ENCODE data around the gene CLINT1. TPM values are rescaled to one million over a fixed set of nuclear protein-coding genes. Genes with fewer than 3 reads are reported as not detected.

CLINT1 gene
- polyA plus RNA-seq, 2 of the 4 experiments (the other 2 are of a cell fraction): 89.7 to 185 TPM

GRCh38 chr5:157908459-157908858, 49.5 kb upstream of the CLINT1 start:
- ChIA-PET POLR2A (no interaction called here), CTCF (interaction anchor here (1.0 to 3.1 kb wide), 4 partner anchors 9 to 53 kb away, joined by 3 to 10 read pairs (median 4); no protein-coding TSS in a partner anchor)
- 89% methylated on average over 1 of the region's 1 CpG for WGBS (ENCODE audit: missing lambda C conversion rate)
- ATAC-seq (no peak), FAIRE-seq (no peak), DNase-seq (ENCODE audit: low read depth in 1 of 2, low spot score in 1 of 2) (no peak)
- H3K9me3 ChIP-seq: no peaks in the 10 kb centered on the region
- H3K4me1 ChIP-seq: no peaks in the 10 kb centered on the region
- H3K4me2 ChIP-seq: no peak overlapping the region
- TF ChIP-seq HEYL (CRISPR knock-in tag; IDR thresholded peaks at IDR 0.05) (no peak), RNF2 (IDR thresholded peaks at IDR 0.05; ENCODE audit: borderline replicate concordance, low read depth) (no peak), RFX5 (IDR thresholded peaks at IDR 0.05) (no peak), BCL3 (IDR thresholded peaks at IDR 0.05) (no peak), MYC (IDR thresholded peaks at IDR 0.05; ENCODE audit: borderline replicate concordance, low read length) (no peak), CHD2 (IDR thresholded peaks at IDR 0.05; ENCODE audit: low read length, partially characterized antibody) (no peak), KDM1A (IDR thresholded peaks at IDR 0.05; ENCODE audit: low read depth) (no peak), RARB (CRISPR knock-in tag; IDR thresholded peaks at IDR 0.05) (no peak), CHD4 (IDR thresholded peaks at IDR 0.05; ENCODE audit: borderline replicate concordance) (no peak), ZNF302 (CRISPR knock-in tag; IDR thresholded peaks at IDR 0.05) (no peak), ZFP36 (IDR thresholded peaks at IDR 0.05; ENCODE audit: borderline replicate concordance, partially characterized antibody) (no peak), RCOR1 (IDR thresholded peaks at IDR 0.05; ENCODE audit: low read depth, low read length) (no peak), BHLHE40 (IDR thresholded peaks at IDR 0.05; ENCODE audit: low read depth, low read length) (no peak), CBX8 (IDR thresholded peaks at IDR 0.05) (no peak), HES2 (IDR thresholded peaks at IDR 0.05) (no peak), POLR2AphosphoS2 (conservative IDR thresholded peaks at IDR 0.05; ENCODE audit: low read length) (no peak)
- no peak overlapping the region for H3K4me3 ChIP-seq
- H3K27ac ChIP-seq: no peak overlapping the region

GRCh38 chr5:157907479-157907878, 48.5 kb upstream of the CLINT1 start:
- POLR2A ChIA-PET: no interaction called here
- H3K27ac ChIP-seq: no peak overlapping the region
- H3K4me1 ChIP-seq: no peaks in the 10 kb centered on the region
- H3K4me2 ChIP-seq: no peak overlapping the region
- ATAC-seq (no peak), FAIRE-seq (no peak), DNase-seq (ENCODE audit: low read depth in 1 of 2, low spot score in 1 of 2) (no peak)
- CTCF ChIA-PET: interaction anchor here (0.6 to 3.1 kb wide), 7 partner anchors 8 to 1011 kb away, joined by 3 to 10 read pairs (median 4); no protein-coding TSS in a partner anchor
- WGBS (ENCODE audit: missing lambda C conversion rate): 86% methylated on average over 3 of the region's 3 CpGs
- no peak for TF ChIP-seq TFCP2L1 (CRISPR knock-in tag; IDR thresholded peaks at IDR 0.05)
- TF ChIP-seq ELK1 (IDR thresholded peaks at IDR 0.05; ENCODE audit: low read depth, low read length): no peak
- no peak for TF ChIP-seq FOXS1 (CRISPR knock-in tag; IDR thresholded peaks at IDR 0.05)
- TF ChIP-seq TP53 (CRISPR knock-in tag; IDR thresholded peaks at IDR 0.05): no peak
- TF ChIP-seq BHLHE40 (IDR thresholded peaks at IDR 0.05; ENCODE audit: low read depth, low read length): no peak
- no peak for TF ChIP-seq KDM1A (IDR thresholded peaks at IDR 0.05; ENCODE audit: low read depth)
- TF ChIP-seq HMGXB4 (CRISPR knock-in tag; IDR thresholded peaks at IDR 0.05; ENCODE audit: borderline replicate concordance): no peak
- TF ChIP-seq RCOR1 (IDR thresholded peaks at IDR 0.05; ENCODE audit: low read depth, low read length): no peak
- no peak for TF ChIP-seq CEBPB (IDR thresholded peaks at IDR 0.05)
- no peak for TF ChIP-seq POLR2AphosphoS2 (conservative IDR thresholded peaks at IDR 0.05; ENCODE audit: low read length)
- TF ChIP-seq RAD21 (conservative IDR thresholded peaks at IDR 0.05 in 1 of 2, IDR thresholded peaks at IDR 0.05 in 1 of 2): no peak
- TF ChIP-seq ATOH8 (CRISPR knock-in tag; IDR thresholded peaks at IDR 0.05; ENCODE audit: low read depth): no peak
- TF ChIP-seq JUN (IDR thresholded peaks at IDR 0.05): no peak
- no peak for TF ChIP-seq NPAS2 (CRISPR knock-in tag; IDR thresholded peaks at IDR 0.05; ENCODE audit: borderline replicate concordance)
- no peak for TF ChIP-seq GATA3 (IDR thresholded peaks at IDR 0.05; ENCODE audit: borderline replicate concordance)
- TF ChIP-seq NFE2L2 (conservative IDR thresholded peaks at IDR 0.05; ENCODE audit: low read length): no peak
- TF ChIP-seq SREBF2 (IDR thresholded peaks at IDR 0.05): no peak
- no peaks in the 10 kb centered on the region for H3K9me3 ChIP-seq
- H3K4me3 ChIP-seq: no peak overlapping the region
